WTC11 (cell line): ENCODE measurements around the gene CEP250. TPM values are rescaled to one million over a fixed set of nuclear protein-coding genes. Genes with fewer than 3 reads are reported as not detected.

ENCODE experiments used
- ATAC-seq: fragments of 200-7000 bp; cut with Tn5 transposase; 2 replicates; pipeline ENCODE4 v1.10.0; 2021; ENCODE audit warnings: mild to moderate bottlenecking, moderate library complexity
- CTCF ChIA-PET: fragments of 300-600 bp; sonication (Branson Sonifier 250); formaldehyde crosslinking; loops from one replicate; lab custom pipeline; 2021; ENCODE audit warnings: antibody characterized with exemption; lab: Charles Lee
- POLR2A ChIA-PET: fragments of 350-600 bp; sonication (Branson Sonifier 250); formaldehyde crosslinking; loops from one replicate; lab custom pipeline; 2021; ENCODE audit warnings: antibody characterized with exemption; lab: Charles Lee
- DNase-seq: peaks from one replicate; pipeline ENCODE4 v3.0.0; 2021; ENCODE audit warnings: low spot score
- H3K27ac Mint-ChIP-seq: 2 replicates; pipeline ENCODE4 v1.8.0; 2021; ENCODE audit warnings: mixed read lengths
- H3K27me3 Mint-ChIP-seq: 2 replicates; pipeline ENCODE4 v1.8.0; 2021; ENCODE audit warnings: low read depth, mild to moderate bottlenecking, moderate library complexity, mixed read lengths
- H3K36me3 Mint-ChIP-seq: 2 replicates; pipeline ENCODE4 v1.8.0; 2021; ENCODE audit warnings: mixed read lengths
- H3K4me1 Mint-ChIP-seq: 2 replicates; pipeline ENCODE4 v1.8.0; 2022; ENCODE audit warnings: mixed read lengths
- H3K4me3 Mint-ChIP-seq: 2 replicates; pipeline ENCODE4 v1.8.0; 2021; ENCODE audit warnings: mild to moderate bottlenecking, moderate library complexity, mixed read lengths
- H3K9me3 Mint-ChIP-seq: 2 replicates; pipeline ENCODE4 v1.8.0; 2021; ENCODE audit warnings: mixed read lengths
- AFF4 ChIP-seq: sonication (generic); formaldehyde crosslinking; IDR thresholded peaks from 2 replicates; pipeline ENCODE4 v1.8.1; 2023; ENCODE audit warnings: mild to moderate bottlenecking, missing genetic modification reagents, borderline replicate concordance
- ATF2 ChIP-seq: sonication (generic); formaldehyde crosslinking; IDR thresholded peaks from 2 replicates; pipeline ENCODE4 v1.8.1; 2022; ENCODE audit warnings: low read depth, missing genetic modification reagents, borderline replicate concordance
- ESRRA ChIP-seq: sonication (generic); formaldehyde crosslinking; IDR thresholded peaks from 2 replicates; pipeline ENCODE4 v1.8.1; 2022; ENCODE audit warnings: mild to moderate bottlenecking, missing genetic modification reagents, borderline replicate concordance
- ETV6 ChIP-seq: sonication (generic); formaldehyde crosslinking; IDR thresholded peaks from 2 replicates; pipeline ENCODE4 v1.8.1; 2022; ENCODE audit warnings: mild to moderate bottlenecking, missing genetic modification reagents
- FOXJ3 ChIP-seq: sonication (generic); formaldehyde crosslinking; IDR thresholded peaks from 2 replicates; pipeline ENCODE4 v1.9.0; 2021; ENCODE audit warnings: missing genetic modification reagents, mild to moderate bottlenecking, borderline replicate concordance
- IRF1 ChIP-seq: sonication (generic); formaldehyde crosslinking; IDR thresholded peaks from 2 replicates; pipeline ENCODE4 v1.8.0; 2023; ENCODE audit warnings: missing genetic modification reagents
- OVOL2 ChIP-seq: fragments of 250-450 bp; sonication (Bioruptor Pico); IDR thresholded peaks from 2 replicates; pipeline ENCODE4 v1.9.0; 2021; ENCODE audit warnings: mild to moderate bottlenecking, borderline replicate concordance
- TCF7 ChIP-seq: sonication (generic); formaldehyde crosslinking; IDR thresholded peaks from 2 replicates; pipeline ENCODE4 v1.8.0; 2022; ENCODE audit warnings: mild to moderate bottlenecking, low read depth, missing genetic modification reagents, moderate library complexity
- TEAD1 ChIP-seq: sonication (generic); formaldehyde crosslinking; IDR thresholded peaks from 2 replicates; pipeline ENCODE4 v1.8.0; 2022; ENCODE audit warnings: mild to moderate bottlenecking, missing genetic modification reagents
- ZMAT4 ChIP-seq: fragments of 250-450 bp; sonication (Bioruptor Pico); IDR thresholded peaks from 2 replicates; pipeline ENCODE4 v1.9.0; 2021; ENCODE audit warnings: mild to moderate bottlenecking
- ZNF121 ChIP-seq: sonication (generic); formaldehyde crosslinking; IDR thresholded peaks from 2 replicates; pipeline ENCODE4 v1.8.0; 2023; ENCODE audit warnings: missing genetic modification reagents
- ZNF219 ChIP-seq: sonication (generic); formaldehyde crosslinking; IDR thresholded peaks from 2 replicates; pipeline ENCODE4 v1.8.0; 2023; ENCODE audit warnings: missing genetic modification reagents, mild to moderate bottlenecking, borderline replicate concordance
- total RNA-seq: library from RNA; stranded (reverse); gene quantifications from 3 replicates; pipeline ENCODE4 v1.2.3, GENCODE V29; 2021
- TF ChIP-seq, protein P1 (sequence below): fragments of 250-450 bp; sonication (Bioruptor Pico); IDR thresholded peaks from 2 replicates; pipeline ENCODE4 v1.9.0; 2021; ENCODE audit warnings: mild to moderate bottlenecking, borderline replicate concordance
- TF ChIP-seq, protein P2 (sequence below): fragments of 250-450 bp; sonication (Bioruptor Pico); IDR thresholded peaks from 2 replicates; pipeline ENCODE4 v1.8.0; 2021; ENCODE audit warnings: mild to moderate bottlenecking

Gene CEP250
- total RNA-seq, 1 experiment from 2014 or later, result 63.1 TPM

- CTCF ChIA-PET, result no interaction called here
These were observed 42.4 kb downstream of the CEP250 start for GRCh38 chr20:35497780-35498189.

DNA sequence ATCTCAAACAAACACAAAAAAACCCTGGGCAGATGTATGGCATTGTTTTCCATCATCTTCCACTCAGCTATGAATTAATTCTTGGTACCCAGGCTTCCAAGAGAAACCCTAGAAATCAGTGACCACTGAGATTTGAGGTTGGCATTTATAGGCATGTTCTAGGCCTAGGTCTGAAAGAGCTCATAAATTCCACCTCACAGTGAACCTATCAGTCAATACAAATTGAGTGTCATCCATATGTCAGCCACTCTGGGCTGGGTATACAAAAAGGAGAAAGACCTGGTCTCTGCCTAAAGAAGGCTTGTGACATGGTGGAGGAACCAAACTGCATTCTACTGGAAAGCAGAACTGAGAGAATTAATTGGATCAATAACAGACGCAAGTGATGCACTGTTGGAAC, 43.9 kb downstream of the CEP250 start:
- Mint-ChIP-seq H3K4me1 (no peaks in the 10 kb centered on the region), H3K36me3 (peaks cover 72% of the 10 kb centered on the region), H3K27ac (no peak overlapping the region), H3K9me3 (no peaks in the 10 kb centered on the region), H3K4me3 (no peak overlapping the region), H3K27me3 (no peaks in the 10 kb centered on the region)
- ChIA-PET CTCF (interaction anchor here (0.8 kb wide), 1 partner anchor 52 kb away, joined by 3 read pairs; no protein-coding TSS in a partner anchor), POLR2A (no interaction called here)
- TF ChIP-seq, protein P1, sequence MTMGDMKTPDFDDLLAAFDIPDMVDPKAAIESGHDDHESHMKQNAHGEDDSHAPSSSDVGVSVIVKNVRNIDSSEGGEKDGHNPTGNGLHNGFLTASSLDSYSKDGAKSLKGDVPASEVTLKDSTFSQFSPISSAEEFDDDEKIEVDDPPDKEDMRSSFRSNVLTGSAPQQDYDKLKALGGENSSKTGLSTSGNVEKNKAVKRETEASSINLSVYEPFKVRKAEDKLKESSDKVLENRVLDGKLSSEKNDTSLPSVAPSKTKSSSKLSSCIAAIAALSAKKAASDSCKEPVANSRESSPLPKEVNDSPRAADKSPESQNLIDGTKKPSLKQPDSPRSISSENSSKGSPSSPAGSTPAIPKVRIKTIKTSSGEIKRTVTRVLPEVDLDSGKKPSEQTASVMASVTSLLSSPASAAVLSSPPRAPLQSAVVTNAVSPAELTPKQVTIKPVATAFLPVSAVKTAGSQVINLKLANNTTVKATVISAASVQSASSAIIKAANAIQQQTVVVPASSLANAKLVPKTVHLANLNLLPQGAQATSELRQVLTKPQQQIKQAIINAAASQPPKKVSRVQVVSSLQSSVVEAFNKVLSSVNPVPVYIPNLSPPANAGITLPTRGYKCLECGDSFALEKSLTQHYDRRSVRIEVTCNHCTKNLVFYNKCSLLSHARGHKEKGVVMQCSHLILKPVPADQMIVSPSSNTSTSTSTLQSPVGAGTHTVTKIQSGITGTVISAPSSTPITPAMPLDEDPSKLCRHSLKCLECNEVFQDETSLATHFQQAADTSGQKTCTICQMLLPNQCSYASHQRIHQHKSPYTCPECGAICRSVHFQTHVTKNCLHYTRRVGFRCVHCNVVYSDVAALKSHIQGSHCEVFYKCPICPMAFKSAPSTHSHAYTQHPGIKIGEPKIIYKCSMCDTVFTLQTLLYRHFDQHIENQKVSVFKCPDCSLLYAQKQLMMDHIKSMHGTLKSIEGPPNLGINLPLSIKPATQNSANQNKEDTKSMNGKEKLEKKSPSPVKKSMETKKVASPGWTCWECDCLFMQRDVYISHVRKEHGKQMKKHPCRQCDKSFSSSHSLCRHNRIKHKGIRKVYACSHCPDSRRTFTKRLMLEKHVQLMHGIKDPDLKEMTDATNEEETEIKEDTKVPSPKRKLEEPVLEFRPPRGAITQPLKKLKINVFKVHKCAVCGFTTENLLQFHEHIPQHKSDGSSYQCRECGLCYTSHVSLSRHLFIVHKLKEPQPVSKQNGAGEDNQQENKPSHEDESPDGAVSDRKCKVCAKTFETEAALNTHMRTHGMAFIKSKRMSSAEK (CRISPR knock-in tag), result no peak
- TF ChIP-seq ZNF121 (CRISPR knock-in tag) (no peak), TEAD1 (no peak), IRF1 (no peak), TCF7 (CRISPR knock-in tag) (no peak), AFF4 (CRISPR knock-in tag) (no peak), OVOL2 (CRISPR knock-in tag) (no peak), ATF2 (no peak), ZNF219 (CRISPR knock-in tag) (no peak), ESRRA (CRISPR knock-in tag) (no peak), FOXJ3 (CRISPR knock-in tag) (no peak), ETV6 (CRISPR knock-in tag) (no peak)
- no peak for DNase-seq
- ATAC-seq, result no peak

More at GRCh38 chr20:35497780-35498189, 42.4 kb downstream of the CEP250 start:
- peaks cover 74% of the 10 kb centered on the region for H3K36me3 Mint-ChIP-seq
- no peaks in the 10 kb centered on the region for H3K4me1 Mint-ChIP-seq
- ATAC-seq, result no peak
- no peak for DNase-seq
- H3K4me3 Mint-ChIP-seq, result no peak overlapping the region
- H3K27me3 Mint-ChIP-seq, result no peaks in the 10 kb centered on the region
- TF ChIP-seq, protein P2, sequence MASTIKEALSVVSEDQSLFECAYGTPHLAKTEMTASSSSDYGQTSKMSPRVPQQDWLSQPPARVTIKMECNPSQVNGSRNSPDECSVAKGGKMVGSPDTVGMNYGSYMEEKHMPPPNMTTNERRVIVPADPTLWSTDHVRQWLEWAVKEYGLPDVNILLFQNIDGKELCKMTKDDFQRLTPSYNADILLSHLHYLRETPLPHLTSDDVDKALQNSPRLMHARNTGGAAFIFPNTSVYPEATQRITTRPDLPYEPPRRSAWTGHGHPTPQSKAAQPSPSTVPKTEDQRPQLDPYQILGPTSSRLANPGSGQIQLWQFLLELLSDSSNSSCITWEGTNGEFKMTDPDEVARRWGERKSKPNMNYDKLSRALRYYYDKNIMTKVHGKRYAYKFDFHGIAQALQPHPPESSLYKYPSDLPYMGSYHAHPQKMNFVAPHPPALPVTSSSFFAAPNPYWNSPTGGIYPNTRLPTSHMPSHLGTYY, result no peak
- no peak for TF ChIP-seq ZMAT4 (CRISPR knock-in tag)
- no peaks in the 10 kb centered on the region for H3K9me3 Mint-ChIP-seq
- POLR2A ChIA-PET, result no interaction called here
- no peak overlapping the region; the same call in 1 of the 2 replicates for H3K27ac Mint-ChIP-seq
